GM19239 (cell line): ENCODE data around the gene VSIG10L.

Source experiments
- DNase-seq: peaks from one replicate; pipeline ENCODE4 v3.0.0; 2011; ENCODE audit warnings: low spot score; ENCODE audit not compliant: insufficient read length
- FAIRE-seq: peaks from 2 replicates; lab custom pipeline; 2011; peaks lifted over from hg19 to GRCh38; lab: Jason Lieb, UNC

Gene VSIG10L

GRCh38 chr19:51341976-51342580 lies at the start of gene VSIG10L:
VSIG10L (minus strand) TSS chr19:51342139; CDS start chr19:51342124, 15 bp downstream.
- DNase-seq (no peak), FAIRE-seq (no peak)

- DNase-seq (no peak), FAIRE-seq (no peak)
These were observed 49.2 kb upstream of the VSIG10L start for GRCh38 chr19:51391073-51391611.

- no peak for FAIRE-seq
- no peak for DNase-seq
These were observed 47.2 kb upstream of the VSIG10L start for GRCh38 chr19:51389143-51389542.

GRCh38 chr19:51387924-51388389 lies 46.0 kb upstream of the VSIG10L start, which contains the start of gene LIM2:
LIM2 (minus strand) TSS chr19:51387974; CDS start chr19:51387443, 531 bp downstream.
- DNase-seq (no peak), FAIRE-seq (no peak)

- DNase-seq (no peak), FAIRE-seq (no peak)
These were observed 45.1 kb upstream of the VSIG10L start for GRCh38 chr19:51386882-51387520.

- no peak for FAIRE-seq
These were observed 40.1 kb upstream of the VSIG10L start for GRCh38 chr19:51382004-51382403.

GRCh38 chr19:51380379-51380778 lies 38.4 kb upstream of the VSIG10L start:
- no peak for DNase-seq
- no peak for FAIRE-seq

More at GRCh38 chr19:51382004-51382403, 40.1 kb upstream of the VSIG10L start:
- no peak for DNase-seq

- no peak for DNase-seq
These were observed 35.5 kb upstream of the VSIG10L start for GRCh38 chr19:51377422-51377821.

GRCh38 chr19:51375504-51376221 lies 33.7 kb upstream of the VSIG10L start:
- FAIRE-seq (no peak), DNase-seq (no peak)

More at GRCh38 chr19:51377422-51377821, 35.5 kb upstream of the VSIG10L start:
- no peak for FAIRE-seq

GRCh38 chr19:51372649-51373504 lies 30.9 kb upstream of the VSIG10L start, which contains the start of gene NKG7:
NKG7 (minus strand) TSS chr19:51372654; CDS start chr19:51372535, 119 bp downstream.
- DNase-seq (no peak), FAIRE-seq (peak; percentile 92)

- DNase-seq, result no peak
- FAIRE-seq, result no peak
These were observed 30.2 kb upstream of the VSIG10L start for GRCh38 chr19:51372021-51372648.

- no peak for FAIRE-seq
- no peak for DNase-seq
These were observed 29.3 kb upstream of the VSIG10L start for GRCh38 chr19:51371186-51371690.

- no peak for FAIRE-seq
These were observed 28.3 kb upstream of the VSIG10L start for GRCh38 chr19:51370230-51370629.

GRCh38 chr19:51368366-51369282 lies 26.7 kb upstream of the VSIG10L start, which contains the start of gene CLDND2:
CLDND2 (minus strand) TSS chr19:51369003; CDS start chr19:51368577, 426 bp downstream.
- DNase-seq, result no peak
- FAIRE-seq, result no peak

More at GRCh38 chr19:51370230-51370629, 28.3 kb upstream of the VSIG10L start:
- no peak for DNase-seq

- peak; percentile 85 for DNase-seq
- peak; percentile 93 for FAIRE-seq
These were observed 25.8 kb upstream of the VSIG10L start for GRCh38 chr19:51367565-51368365.

GRCh38 chr19:51367255-51367564 lies 25.3 kb upstream of the VSIG10L start:
- FAIRE-seq, result no peak

More at GRCh38 chr19:51367255-51367564, 25.3 kb upstream of the VSIG10L start:
- DNase-seq, result no peak
